Gastroesophageal sphincter (tissue), 3 donors: ENCODE data around the gene CNBD2.

Source experiments
- CTCF ChIP-seq, 4 experiments: fragments of 200-600 bp in 2 of 4; fragments of 450-650 bp in 2 of 4; sonication (generic) in 1 of 4; IDR thresholded peaks; one replicate each; pipeline ENCODE4 v1.5.1; 2017 to 2019; ENCODE audit warnings: antibody characterized with exemption in 4 of 4, mild to moderate bottlenecking in 2 of 4, moderate library complexity in 2 of 4
- POLR2A ChIP-seq, 2 donors: fragments of 450-650 bp; IDR thresholded peaks; one replicate each; pipeline ENCODE4 v1.6.1; 2017; ENCODE audit warnings: antibody characterized with exemption in 2 of 2, mild to moderate bottlenecking in 2 of 2, moderate library complexity in 1 of 2

- TF ChIP-seq CTCF (IDR thresholded peaks at IDR 0.05) (no peak), POLR2A (IDR thresholded peaks at IDR 0.05) (no peak)
These were observed 11.2 kb downstream of the CNBD2 start for GRCh38 chr20:35979544-35979943.
